ENCODE data around the gene ADGRG2.

- TF ChIP-seq, protein P1, sequence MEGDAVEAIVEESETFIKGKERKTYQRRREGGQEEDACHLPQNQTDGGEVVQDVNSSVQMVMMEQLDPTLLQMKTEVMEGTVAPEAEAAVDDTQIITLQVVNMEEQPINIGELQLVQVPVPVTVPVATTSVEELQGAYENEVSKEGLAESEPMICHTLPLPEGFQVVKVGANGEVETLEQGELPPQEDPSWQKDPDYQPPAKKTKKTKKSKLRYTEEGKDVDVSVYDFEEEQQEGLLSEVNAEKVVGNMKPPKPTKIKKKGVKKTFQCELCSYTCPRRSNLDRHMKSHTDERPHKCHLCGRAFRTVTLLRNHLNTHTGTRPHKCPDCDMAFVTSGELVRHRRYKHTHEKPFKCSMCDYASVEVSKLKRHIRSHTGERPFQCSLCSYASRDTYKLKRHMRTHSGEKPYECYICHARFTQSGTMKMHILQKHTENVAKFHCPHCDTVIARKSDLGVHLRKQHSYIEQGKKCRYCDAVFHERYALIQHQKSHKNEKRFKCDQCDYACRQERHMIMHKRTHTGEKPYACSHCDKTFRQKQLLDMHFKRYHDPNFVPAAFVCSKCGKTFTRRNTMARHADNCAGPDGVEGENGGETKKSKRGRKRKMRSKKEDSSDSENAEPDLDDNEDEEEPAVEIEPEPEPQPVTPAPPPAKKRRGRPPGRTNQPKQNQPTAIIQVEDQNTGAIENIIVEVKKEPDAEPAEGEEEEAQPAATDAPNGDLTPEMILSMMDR (IDR thresholded peaks at IDR 0.05), result no peak
- no peak for TF ChIP-seq POLR2A (IDR thresholded peaks at IDR 0.05)
These were observed 33.9 kb upstream of the ADGRG2 start for GRCh38 chrX:19156186-19156585.

Measured in adrenal gland (tissue), 5 donors.